GM23248 (cell line): ENCODE data around the gene ADGRL3.

Experiments
- EZH2 ChIP-seq: fragments of 200-600 bp; sonication (generic); IDR thresholded peaks from 2 replicates; pipeline ENCODE4 v1.6.1; 2018; ENCODE audit warnings: antibody characterized with exemption, mild to moderate bottlenecking; ENCODE audit not compliant: insufficient read depth, poor library complexity, severe bottlenecking
- EZH2phosphoT487 ChIP-seq: fragments of 200-600 bp; sonication (generic); IDR thresholded peaks from 2 replicates; pipeline ENCODE4 v1.6.1; 2018; ENCODE audit warnings: antibody characterized with exemption, moderate library complexity, mild to moderate bottlenecking, low read depth; ENCODE audit not compliant: insufficient read depth

DNA sequence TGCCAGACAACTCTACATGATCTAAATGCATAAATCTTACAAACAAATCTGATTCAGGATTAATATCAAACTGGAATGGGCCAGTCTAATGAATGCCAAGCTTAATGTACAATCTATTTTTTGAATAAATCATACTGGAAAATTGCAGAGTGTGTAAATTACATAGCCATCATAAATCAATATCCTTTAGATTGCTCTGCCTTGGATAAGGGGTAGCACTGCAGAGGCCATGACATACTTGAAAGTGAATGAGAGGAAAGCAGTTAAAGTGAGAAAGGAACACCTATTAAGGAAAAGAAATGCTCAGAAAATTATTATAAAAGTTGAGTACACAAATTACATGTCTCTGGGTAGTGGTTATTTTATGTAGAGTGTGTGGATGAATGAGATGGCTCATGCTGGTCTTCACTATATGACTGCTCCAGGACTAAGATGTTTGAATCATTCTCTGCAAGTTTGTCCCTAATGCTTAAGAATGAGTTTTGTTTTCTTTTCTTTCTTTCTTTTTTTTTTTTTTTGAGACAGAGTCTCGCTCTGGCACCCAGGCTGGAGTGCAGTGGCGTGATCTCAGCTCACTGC, 100.2 kb downstream of the ADGRL3 start:
- TF ChIP-seq EZH2, result no peak
- no peak for TF ChIP-seq EZH2phosphoT487
